GM13977 (cell line): ENCODE measurements around the gene KDM4C.

Source experiments
- DNase-seq: peaks from one replicate; pipeline ENCODE4 v3.0.0; 2012; ENCODE audit warnings: low spot score
- in situ Hi-C: fragments of 300-500 bp; cut with MboI; formaldehyde crosslinking; loops from one replicate; pipeline ENCODE4 v1.12.0; 2022; ENCODE audit warnings: low sequenced_read_pairs, low pct_unique_long_range_greater_than_20kb, mixed read lengths, inconsistent platforms; ENCODE audit not compliant: unreplicated experiment
- TF ChIP-seq, protein P1 (sequence below): IDR thresholded peaks from 2 replicates; pipeline ENCODE4 v1.5.1; 2012; ENCODE audit warnings: mild to moderate bottlenecking, control low read depth; ENCODE audit not compliant: insufficient read depth; ENCODE audit errors: extremely low read depth, missing control alignments

Gene KDM4C

DNA sequence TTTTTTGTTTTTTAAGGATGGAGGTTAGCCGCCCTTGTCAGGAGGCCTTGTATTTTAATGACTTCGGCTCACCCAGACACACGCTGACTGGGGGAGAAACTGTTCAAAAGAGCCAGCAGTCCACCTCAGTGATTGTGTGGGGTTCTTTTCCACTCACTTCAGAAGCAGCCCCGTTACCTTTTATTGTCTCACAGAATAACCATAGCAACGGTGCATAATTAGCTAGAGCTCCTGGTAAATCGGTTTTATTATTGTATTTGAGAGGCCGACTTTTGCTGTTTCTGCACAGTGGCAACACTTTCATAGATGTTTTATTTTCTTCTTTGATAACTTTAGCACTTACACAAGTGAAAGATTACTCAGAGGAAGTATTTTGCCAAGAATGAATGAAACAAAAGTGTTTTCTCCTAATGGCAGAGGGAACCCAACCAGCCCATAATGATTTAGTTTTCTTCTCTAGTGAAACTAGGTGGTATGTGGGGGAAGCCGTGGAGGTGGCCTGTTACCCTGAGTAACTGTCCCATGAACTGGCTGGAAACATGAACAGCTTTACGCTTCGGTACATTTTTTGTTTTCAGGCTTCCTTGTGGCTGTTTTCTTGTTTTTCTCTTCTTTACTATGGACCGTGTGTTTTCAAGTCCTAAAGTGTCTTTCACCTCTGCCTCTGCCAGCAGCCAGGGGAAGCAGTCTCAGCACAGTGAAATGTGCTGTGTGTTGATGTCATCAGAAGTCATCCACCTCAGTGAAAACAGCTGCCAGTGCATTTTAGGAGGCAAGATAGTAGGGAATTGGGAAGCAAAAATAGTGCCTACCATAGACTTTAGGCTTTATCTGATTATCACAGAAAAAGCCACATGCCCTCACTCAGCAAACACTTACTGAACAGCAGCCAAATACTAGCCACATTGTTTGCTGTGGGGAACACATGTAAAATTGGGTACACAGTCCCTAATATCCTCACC is 414.7 kb downstream of the KDM4C start:
- in situ Hi-C loops, result no loop called here
- TF ChIP-seq, protein P1, sequence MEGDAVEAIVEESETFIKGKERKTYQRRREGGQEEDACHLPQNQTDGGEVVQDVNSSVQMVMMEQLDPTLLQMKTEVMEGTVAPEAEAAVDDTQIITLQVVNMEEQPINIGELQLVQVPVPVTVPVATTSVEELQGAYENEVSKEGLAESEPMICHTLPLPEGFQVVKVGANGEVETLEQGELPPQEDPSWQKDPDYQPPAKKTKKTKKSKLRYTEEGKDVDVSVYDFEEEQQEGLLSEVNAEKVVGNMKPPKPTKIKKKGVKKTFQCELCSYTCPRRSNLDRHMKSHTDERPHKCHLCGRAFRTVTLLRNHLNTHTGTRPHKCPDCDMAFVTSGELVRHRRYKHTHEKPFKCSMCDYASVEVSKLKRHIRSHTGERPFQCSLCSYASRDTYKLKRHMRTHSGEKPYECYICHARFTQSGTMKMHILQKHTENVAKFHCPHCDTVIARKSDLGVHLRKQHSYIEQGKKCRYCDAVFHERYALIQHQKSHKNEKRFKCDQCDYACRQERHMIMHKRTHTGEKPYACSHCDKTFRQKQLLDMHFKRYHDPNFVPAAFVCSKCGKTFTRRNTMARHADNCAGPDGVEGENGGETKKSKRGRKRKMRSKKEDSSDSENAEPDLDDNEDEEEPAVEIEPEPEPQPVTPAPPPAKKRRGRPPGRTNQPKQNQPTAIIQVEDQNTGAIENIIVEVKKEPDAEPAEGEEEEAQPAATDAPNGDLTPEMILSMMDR, result no peak
- no peak for DNase-seq

DNA sequence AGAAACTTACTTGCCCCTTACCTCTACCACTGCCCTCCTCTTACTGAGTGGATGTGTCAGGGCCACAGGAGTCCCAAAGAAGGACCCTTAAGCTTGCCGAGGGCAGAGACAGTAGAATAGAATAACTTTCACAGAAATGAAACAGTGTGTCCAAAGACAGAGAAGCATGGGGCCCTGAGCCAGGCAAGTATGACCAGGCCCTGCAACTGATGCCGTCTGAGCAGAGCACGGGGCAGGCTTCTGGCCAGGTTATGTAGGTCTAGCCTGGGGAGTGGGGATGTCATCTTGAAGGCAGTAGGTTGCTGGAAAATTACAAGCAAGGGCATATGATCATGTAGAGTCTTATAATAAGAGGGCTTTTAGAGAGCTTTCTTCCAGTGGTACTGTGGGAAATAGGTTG is 415.4 kb downstream of the KDM4C start:
- TF ChIP-seq, protein P1, result no peak
- no peak for DNase-seq
- in situ Hi-C loops, result no loop called here

DNA sequence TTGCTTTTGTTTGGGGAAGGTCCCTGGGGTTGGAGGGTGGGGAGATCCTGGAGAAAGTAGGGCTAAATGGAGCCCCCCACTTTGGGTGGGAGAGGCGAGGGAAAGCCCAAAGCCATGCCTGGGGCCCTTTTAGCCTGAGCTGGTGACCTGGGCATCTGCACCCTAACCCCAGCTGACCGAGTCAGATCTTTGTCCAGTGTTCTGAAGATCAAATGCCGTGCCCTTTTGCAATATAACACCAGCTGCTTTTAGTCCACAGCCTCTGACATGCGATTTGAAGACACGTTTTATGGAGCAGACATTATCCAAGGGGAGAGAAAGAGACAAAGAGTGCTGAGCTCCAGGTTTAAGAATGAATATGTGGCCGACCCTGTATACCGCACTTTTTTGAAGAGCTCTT is 416.5 kb downstream of the KDM4C start:
- TF ChIP-seq, protein P1, result no peak
- DNase-seq, result no peak
- in situ Hi-C loops, result no loop called here

DNA sequence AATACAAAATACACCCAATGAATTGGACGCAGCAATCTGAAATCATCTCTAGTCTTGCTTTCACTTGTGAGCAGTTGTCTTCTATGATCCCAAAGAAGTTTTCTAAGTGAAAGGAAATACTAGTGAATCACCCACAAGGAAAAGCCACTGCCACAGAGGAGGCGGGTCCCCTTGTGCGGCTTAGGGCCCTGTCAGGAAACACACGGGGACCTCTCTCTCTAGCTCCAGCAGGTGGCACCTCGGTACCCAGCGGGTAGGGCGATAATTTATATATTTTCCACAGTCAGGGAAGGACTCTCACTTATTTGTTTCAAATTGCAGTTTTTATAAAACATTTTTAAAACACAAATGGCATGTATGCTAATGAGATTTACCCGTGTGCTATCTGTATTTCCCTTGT is 417.1 kb downstream of the KDM4C start:
- no peak for DNase-seq
- in situ Hi-C loops, result no loop called here
- TF ChIP-seq, protein P1, result no peak

DNA sequence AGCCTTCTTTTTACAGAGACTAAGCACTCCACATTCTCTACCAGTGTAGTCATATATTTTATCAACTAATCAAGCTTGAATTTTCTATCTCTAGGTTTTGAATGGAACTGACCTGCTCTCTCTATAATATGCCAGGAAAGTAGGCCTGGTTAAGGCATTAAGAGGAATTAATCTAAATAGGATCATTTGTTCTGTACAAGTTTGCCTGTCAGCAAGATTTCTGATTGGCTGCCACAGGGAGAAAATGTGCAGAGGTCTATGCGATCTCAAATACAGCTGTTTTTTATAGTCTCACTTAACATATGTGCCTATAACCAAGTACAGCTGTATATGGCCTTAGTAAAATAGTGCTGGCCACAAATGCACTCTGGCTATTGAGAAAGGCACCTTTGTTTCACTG is 418.8 kb downstream of the KDM4C start:
- no peak for DNase-seq
- TF ChIP-seq, protein P1, result no peak
- in situ Hi-C loops, result no loop called here

DNA sequence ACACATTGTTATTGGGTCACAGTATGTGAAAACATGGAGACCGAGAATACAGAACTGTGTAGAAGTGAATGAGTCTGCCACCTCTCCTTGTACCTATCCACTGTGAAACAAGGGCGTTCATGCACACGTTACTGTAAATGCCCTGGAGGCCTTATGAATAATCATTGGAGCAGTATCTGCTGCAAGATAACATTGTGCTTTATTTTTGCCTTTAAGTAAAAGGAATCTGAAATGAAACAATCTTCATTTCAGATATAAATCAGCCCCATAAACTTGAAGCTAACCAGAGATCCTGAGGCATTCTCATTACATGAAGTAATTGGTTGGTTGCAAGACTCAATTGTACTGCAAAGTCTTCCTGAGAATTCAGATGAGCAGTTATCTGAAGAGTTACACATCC is 419.6 kb downstream of the KDM4C start:
- in situ Hi-C loops, result no loop called here
- DNase-seq, result no peak
- TF ChIP-seq, protein P1, result no peak
